ENCODE measurements around the gene KRT3.
"Not testable (repeated sequence)": the region's sequence is repeated elsewhere in the genome, so short reads cannot be mapped to it uniquely, and the experiment has no call there.

The KRT3 gene

DNA sequence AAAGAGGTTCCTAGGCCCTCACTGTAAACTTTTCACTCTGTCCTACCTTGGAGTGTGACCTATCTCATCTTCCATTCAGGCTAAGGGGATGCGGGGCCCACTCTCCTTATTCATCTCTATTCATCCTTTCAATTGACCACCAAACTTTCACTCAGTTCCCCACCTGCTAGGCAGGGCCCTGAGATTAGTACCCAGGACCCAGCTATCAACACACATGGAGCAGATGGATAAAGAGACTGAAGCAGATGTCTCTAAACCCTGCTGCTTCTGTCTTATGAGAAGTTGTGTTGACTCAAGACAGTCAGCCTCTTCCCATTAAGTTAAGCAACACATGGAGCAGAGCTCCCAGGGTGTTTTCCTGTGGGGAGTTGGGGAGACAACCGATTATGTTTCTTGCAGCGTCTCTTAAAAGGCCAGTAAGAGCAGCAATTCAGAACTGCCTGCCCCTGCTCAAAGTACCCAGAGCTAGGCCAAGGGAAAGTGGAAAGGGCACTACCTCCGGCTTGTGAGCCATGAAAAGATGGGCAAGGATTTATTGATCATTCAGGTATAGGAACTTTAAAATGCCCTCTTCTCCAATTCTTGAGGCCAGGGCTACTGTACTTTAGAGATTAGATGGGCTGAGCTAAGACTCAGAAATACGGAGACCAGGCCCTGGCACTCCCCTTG lies 29.4 kb downstream of the KRT3 start:
- TF ChIP-seq, protein P1, sequence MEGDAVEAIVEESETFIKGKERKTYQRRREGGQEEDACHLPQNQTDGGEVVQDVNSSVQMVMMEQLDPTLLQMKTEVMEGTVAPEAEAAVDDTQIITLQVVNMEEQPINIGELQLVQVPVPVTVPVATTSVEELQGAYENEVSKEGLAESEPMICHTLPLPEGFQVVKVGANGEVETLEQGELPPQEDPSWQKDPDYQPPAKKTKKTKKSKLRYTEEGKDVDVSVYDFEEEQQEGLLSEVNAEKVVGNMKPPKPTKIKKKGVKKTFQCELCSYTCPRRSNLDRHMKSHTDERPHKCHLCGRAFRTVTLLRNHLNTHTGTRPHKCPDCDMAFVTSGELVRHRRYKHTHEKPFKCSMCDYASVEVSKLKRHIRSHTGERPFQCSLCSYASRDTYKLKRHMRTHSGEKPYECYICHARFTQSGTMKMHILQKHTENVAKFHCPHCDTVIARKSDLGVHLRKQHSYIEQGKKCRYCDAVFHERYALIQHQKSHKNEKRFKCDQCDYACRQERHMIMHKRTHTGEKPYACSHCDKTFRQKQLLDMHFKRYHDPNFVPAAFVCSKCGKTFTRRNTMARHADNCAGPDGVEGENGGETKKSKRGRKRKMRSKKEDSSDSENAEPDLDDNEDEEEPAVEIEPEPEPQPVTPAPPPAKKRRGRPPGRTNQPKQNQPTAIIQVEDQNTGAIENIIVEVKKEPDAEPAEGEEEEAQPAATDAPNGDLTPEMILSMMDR (conservative IDR thresholded peaks at IDR 0.05; ENCODE audit: low read length) = no peak
- no peak for DNase-seq (ENCODE audit: low read depth)

DNA sequence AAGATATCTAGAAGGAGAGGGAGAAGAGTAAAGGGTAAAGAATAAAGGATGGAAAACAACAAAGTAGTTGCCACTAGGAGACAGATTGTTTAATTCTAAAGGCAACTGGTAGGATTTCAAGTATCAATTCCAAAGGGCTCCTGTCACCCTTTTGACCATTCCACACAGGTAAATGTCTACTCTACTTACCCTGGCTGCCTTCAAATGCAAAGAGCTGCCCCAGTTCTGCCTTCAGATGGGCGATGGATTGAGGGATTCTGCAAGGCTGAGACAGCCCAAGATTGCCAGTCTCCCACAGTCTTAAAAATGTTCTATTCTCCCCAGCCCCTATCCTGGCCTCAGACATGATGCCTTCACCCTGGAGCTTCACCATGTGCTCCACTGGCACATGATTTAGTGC lies 30.2 kb downstream of the KRT3 start:
- H3K4me3 ChIP-seq (ENCODE audit: low read length) = no peak overlapping the region
- TF ChIP-seq, protein P1 (conservative IDR thresholded peaks at IDR 0.05; ENCODE audit: low read length) = no peak
- DNase-seq (ENCODE audit: low read depth) = no peak

More for the DNA sequence above, 29.4 kb downstream of the KRT3 start:
- H3K4me3 ChIP-seq (ENCODE audit: low read length) = no peak overlapping the region

DNA sequence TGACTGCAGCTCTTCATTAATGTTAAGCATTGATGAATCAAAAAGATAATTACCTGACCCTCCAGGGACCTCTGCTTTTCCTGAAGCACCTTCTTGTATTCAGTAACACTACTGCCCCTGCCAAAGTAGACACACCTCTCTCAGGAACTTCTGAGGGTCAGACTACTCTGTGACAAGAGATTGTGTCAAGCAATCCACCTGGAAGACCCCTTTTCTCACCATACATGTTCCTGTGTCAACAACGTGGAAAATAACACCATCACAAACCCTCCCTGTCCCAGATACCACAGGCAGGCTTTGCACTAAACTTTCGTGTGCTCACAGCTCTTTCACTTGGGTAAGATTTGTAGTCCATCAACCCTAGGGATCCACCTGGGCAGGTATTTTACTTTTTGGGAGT lies 31.9 kb downstream of the KRT3 start:
- TF ChIP-seq, protein P1 (conservative IDR thresholded peaks at IDR 0.05; ENCODE audit: low read length) = no peak
- DNase-seq (ENCODE audit: low read depth) = no peak
- H3K4me3 ChIP-seq (ENCODE audit: low read length) = no peak overlapping the region

DNA sequence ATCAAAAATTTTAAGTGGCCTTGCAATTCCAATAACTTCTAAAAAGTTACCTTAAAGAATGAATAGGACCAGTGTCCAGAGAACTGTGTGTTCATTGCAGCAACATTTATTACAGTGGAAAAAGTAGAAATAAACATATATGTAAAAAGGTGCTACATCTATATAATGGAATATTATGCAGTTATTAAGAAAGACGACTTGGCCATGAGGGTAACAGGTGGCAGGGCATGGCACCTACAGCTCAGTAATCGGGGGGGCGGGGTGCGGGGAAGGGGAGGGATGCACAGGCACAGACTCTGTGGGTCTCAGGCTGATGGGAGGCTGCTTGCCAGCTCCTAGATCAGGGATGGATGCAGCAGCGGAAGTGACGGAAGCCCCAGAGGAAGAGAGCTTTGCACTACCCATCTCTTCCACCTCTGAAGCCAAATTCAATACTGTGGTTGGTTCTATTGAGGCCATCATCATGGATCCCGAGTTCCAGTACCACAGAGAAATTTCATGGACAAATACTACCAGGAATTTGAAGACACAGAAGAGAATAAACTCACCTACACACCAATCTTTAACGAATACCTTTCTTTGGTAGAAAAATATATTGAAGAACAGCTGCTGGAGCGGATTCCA lies 32.8 kb downstream of the KRT3 start:
- H3K4me3 ChIP-seq (ENCODE audit: low read length) = no peak overlapping the region
- TF ChIP-seq, protein P1 (conservative IDR thresholded peaks at IDR 0.05; ENCODE audit: low read length) = no peak
- no peak for DNase-seq (ENCODE audit: low read depth)

DNA sequence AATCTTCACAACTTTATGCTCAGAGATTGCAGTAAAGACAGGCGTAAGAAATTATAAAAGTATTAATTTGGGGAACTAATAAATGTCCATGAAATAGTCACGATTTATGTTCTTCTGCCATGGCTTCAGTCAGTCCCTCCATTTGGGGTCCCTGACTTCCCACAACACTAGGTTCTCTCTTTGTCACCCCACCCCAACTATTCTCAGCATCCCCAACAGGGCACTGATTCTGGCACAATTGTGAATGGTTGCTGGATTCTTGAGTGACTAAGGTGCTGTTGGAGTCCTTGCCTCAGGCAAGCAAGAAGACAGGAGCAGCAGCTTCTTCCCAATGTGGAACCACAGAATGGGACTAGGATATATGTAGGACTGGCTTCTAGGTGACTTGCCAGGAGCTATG lies 34.1 kb downstream of the KRT3 start:
- DNase-seq (ENCODE audit: low read depth) = no peak
- TF ChIP-seq, protein P1 (conservative IDR thresholded peaks at IDR 0.05; ENCODE audit: low read length) = no peak
- no peak overlapping the region for H3K4me3 ChIP-seq (ENCODE audit: low read length)

DNA sequence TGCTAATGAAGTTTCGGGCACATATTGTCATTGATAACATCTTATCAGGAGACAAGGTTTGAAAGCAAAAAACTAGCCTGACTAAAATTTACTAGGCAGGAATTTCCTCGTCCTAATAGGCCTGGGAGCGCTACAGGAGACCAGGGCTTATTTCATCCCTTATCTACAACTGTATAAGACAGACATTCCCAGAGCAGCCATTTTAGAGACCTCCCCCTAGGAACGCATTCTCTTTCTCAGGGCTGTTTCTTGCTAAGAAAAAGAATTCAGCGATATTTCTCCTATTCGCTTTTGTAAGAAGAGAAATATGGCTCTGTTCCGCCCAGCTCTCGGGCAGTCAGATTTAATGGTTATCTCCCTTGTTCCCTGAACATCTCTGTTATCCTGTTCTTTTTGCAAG lies 34.7 kb downstream of the KRT3 start:
- not testable (repeated sequence) for H3K4me3 ChIP-seq (ENCODE audit: low read length); DNase-seq (ENCODE audit: low read depth)

DNA sequence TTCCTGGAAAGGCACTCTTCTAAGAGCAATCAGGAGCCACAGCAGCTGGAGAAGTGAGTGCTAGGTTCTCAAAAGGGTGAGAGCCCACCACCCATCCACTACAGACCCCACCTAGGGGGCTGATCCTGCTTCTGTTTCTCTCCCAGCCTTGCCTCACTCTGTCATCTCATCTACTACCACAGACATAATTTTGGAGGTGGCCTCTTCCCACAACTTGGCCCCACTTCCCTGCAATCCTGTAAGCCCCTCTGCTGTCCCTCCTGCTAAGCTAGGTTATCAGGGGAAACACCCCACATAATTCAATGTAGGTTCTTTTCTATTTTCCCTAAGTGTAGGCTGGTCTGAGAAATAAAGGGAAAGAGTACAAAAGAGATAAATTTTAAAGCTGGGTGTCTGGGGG lies 35.3 kb downstream of the KRT3 start:
- no peak overlapping the region for H3K4me3 ChIP-seq (ENCODE audit: low read length)
- no peak for DNase-seq (ENCODE audit: low read depth)
- TF ChIP-seq, protein P1 (conservative IDR thresholded peaks at IDR 0.05; ENCODE audit: low read length) = no peak
